NCI-H1417 treated with DMSO at 0.1 percent for 48 hours (cell line): Measurements from ENCODE around the gene SLC13A4.
"Not testable (repeated sequence)": the region's sequence is repeated elsewhere in the genome, so short reads cannot be mapped to it uniquely, and the experiment has no call there.

Experiments
- DNase-seq: peaks from one replicate; lab custom pipeline; 2025; lab: John Stamatoyannopoulos, UW

The SLC13A4 gene

DNA sequence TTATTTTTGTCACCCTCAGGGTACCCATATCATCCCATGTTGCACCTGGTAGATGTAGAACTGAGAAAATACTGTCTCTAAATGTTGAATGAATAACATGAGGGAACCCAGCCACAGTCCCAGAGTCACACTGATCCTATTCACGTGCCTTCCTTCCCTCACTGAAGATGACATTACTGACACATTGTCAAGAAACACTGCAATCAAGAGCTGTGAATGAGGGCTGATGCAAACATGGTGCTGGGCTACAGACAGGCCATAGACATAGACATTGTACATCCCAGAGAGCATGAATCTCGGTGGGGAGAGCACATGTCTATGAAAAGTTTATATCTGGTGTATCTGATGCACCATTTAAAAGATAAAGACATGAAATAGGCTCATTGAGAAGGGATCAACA is 9.8 kb downstream of the SLC13A4 start:
- DNase-seq = no peak

DNA sequence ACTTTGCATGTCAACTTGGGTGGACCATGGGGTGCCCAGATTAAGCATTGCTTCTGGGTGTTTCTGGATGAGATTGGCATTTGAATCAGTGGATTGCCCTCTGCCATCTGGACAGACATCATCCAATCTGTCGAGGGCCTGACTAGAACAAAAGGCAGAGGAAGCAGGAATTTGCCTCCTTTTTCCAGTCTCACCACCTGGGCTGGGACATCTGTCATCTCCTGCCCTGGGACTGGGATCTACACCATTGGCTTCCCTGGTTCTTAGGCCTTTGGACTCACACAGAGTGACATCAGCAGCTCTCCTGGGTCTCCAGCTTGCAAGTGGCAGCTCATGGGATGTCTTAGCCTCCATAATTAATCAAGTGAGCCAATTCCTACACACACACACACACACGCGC is 10.3 kb downstream of the SLC13A4 start:
- no peak for DNase-seq

DNA sequence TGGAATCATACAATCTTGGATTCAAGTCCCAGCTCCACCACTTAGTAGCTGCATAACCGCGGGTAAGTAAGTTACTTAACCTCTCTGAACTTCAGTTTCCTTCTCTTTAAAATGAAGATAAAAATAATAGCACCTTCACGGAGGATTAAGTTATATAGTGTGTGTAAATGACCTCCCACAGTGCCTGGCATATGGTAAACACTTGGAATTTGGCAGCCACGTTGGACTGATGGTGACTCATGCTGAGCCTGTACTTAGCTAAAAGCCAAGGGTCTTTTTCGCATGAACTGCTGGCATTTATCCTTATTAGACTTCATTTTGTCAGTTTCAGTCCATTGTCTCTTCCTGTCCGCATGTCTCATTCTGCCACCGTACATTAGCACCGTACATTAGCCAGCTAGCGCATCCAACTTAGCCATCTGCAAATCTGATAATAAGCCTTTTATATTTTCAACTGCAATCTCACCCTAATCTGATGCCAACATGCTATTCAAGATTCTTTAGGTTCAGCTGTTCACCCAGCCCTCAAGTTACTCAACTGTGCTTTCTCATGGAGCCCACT is 11.2 kb downstream of the SLC13A4 start:
- DNase-seq = no peak

- DNase-seq = no peak
These were observed 12.3 kb downstream of the SLC13A4 start for GRCh38 chr7:135715673-135716072.

GRCh38 chr7:135715055-135715522 is 12.9 kb downstream of the SLC13A4 start:
- DNase-seq = no peak

GRCh38 chr7:135714534-135715009 is 13.4 kb downstream of the SLC13A4 start:
- DNase-seq = no peak

DNA sequence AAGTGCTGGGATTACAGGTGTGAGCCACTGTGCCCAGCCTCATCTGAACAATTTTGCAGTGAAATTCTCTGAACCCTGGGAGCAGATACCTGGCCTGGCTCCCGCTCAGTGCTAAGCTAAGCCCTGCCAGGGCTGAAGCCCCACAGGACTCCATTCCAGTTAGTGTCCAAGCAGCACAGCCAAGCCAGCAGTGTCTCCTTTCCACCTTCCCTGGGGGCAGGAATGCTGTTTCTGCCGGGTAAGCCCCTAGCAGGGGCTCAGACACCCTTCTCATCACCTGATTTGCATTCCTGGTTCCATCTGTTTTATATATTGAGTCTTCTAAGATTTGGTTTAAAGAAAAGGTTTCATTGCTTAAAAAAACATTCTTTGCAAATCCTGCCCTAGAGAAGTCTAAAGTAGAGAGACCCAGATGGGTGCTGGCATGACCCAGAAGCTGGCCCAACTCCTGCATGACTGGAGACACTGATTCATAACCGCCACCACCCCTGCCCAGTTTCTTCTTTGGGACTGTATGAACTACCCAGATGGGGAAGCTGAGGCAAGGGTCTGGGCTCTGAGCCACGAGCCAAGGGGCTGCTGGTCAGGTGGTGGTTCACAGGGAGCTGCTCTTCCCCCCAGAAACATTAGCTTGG is 14.0 kb downstream of the SLC13A4 start:
- DNase-seq = no peak

DNA sequence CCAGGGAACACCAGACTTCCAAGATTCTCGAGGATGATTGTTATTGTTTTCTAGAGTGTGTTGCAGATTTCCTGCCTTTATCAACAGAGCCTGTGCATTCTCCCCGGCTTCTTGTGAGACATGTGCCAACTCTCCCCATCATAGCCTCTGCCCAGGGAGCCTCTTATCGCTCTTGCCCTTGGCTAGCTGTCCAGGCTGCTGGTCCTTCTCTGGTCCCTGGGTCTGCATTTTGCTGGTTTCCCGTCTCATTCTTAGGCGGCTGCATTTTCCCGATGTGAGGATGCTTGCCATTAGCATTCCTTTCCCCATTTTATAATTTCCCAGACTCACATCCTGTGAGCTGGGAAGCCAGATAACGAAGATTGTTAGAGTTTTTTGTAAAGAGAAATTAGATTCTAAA is 15.2 kb downstream of the SLC13A4 start:
- DNase-seq = no peak

GRCh38 chr7:135712182-135712782 is 15.7 kb downstream of the SLC13A4 start:
- DNase-seq = peak; percentile 5

DNA sequence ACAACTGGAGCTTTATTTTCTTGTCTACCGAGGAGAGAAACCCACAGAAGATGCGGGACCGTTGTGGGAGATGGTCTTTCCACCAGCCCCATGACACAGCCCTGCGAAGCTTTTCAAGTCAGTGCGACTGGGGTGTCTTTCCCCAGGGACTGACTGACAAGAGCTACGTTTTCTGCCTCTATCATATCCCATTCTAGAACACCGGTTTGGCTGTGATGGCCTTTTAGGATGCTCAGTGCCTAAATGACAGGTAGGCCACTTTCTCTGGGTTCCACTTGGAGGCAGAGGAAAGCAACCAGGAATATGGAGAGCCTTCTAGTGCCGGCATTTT is 16.9 kb downstream of the SLC13A4 start:
- DNase-seq = no peak

DNA sequence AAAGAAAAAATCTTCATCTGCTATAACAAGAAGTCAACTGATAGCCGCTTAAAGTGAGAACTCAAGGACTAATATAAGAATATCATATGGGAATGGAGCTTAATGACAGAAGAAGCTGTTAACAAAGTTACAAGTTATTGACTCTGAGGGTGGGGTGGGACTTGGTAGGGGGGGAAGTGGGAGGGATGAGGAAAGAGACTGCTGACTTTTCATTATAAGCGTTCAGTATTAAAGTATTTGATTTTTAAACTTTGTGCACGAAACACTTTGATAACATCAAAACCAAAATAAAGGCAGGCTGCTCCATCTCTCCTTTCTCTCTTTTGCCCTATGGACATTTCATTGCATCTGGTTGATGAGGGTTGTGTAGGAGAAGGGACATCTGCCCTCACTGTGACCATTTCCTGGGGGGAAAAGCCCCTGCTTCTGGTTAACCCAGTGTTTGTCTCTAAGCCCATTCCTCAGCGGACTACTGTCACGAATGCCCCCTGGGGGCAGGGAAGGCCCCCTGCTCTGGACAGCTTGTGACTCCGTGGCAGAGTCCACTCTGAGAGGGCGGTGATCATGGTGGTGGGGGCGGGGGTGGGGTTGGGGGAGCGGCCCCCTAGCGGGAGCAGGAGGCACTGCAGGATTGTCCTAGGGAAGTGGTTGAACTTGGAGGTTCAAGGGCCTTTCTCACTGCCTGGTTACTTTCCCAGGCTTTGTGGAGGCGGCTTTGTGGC is 17.4 kb downstream of the SLC13A4 start:
- no peak for DNase-seq

GRCh38 chr7:135709508-135709907 is 18.5 kb downstream of the SLC13A4 start:
- no peak for DNase-seq

GRCh38 chr7:135708041-135708440 is 19.9 kb downstream of the SLC13A4 start:
- DNase-seq = no peak

GRCh38 chr7:135707570-135707966 is 20.4 kb downstream of the SLC13A4 start:
- DNase-seq = no peak

DNA sequence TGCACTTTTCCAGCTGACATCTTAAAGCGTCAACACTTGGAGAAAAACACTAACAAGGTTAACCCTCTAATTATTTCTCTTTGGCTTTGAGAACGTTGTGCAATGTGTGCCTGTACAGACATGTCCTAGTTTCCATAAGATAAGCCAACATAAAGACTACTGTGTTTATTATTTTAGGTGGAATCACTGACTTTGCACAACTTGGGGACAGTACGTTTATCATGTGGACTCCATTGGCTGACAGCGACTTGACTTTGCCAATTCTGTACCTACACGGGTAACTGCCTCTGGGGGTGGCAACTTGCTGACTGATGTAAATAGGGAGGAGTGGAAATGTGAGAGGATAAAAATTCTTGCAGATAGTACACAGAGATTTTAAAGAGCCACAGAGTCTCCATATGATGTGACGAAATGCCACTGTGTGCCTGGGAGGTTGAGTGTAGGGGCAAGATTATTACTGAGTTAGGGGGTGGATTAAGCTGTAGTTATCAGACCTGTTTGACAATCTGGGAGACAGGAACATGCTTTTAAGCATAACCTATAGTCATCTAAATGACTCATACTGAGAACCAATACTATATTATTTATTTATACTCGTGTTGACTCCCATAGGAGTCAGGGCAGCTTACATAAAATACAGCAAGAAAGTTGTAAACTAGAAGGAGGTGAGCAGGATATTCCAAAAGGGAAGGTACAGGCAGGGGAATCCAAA is 21.0 kb downstream of the SLC13A4 start:
- no peak for DNase-seq

- DNase-seq = no peak
These were observed 21.8 kb downstream of the SLC13A4 start for GRCh38 chr7:135706038-135706742.

- DNase-seq = no peak
These were observed 23.3 kb downstream of the SLC13A4 start for GRCh38 chr7:135704698-135705097.

GRCh38 chr7:135704074-135704473 is 23.9 kb downstream of the SLC13A4 start:
- DNase-seq = no peak

DNA sequence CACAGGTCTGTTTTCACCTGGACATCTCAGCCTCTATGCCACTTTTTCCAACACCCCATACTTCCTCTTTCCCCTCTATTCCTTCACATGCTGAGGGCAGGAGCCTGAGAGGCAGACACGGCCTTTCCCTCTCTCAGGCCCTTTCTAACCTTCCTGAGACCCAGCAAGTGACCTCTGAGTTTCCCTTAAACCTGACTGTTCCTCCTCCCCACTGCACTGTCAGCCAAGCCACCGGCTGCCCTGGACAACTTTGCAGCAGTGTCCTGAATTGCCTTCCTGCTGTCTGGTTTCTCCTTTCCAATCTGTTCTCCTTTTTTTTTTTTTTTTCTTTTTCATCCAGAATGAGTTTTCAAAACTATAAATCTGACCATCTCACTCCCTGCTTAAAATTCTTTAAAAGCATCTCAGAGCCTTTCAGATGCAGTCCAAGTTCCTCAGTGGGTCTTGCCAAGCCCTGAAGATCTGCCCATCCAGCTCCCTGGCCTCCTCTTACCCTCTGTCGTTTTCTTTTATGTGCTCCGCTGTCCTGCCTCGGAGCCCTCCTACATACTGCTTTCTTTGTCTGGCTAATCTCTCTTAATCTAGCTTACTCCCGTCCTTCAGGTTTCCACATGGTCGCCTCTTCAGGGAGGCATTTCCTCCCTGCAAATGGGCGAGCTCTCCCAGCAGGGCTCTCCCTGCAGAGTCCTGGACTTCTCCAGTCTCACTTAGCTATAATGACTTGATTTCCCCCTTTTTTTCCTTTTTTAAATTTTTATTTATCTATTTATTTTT is 30.5 kb downstream of the SLC13A4 start:
- DNase-seq = no peak

DNA sequence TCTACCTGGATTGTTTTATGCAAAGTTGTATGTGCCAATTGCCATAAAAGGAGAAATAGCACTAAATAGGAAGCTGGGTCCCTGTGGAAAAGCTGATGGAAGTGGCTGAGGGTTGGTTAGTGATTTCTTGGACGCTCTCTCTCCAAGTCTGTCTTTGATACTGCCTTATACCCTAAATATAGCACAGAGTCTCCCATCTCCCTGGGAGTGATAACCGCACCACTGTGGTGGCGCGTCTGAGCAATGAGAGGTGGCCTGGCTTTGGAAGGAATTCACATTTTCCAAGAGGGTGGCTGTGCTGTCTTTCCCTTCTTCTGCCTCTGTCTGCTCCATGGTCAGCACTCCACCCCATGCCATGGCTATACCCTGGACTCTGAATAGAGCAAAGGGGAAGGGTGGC is 34.4 kb downstream of the SLC13A4 start:
- DNase-seq = no peak

GRCh38 chr7:135692606-135693005 is 35.4 kb downstream of the SLC13A4 start:
- DNase-seq = not testable (repeated sequence)
